ENCODE results near the gene FAT1.

FAT1 gene

DNA sequence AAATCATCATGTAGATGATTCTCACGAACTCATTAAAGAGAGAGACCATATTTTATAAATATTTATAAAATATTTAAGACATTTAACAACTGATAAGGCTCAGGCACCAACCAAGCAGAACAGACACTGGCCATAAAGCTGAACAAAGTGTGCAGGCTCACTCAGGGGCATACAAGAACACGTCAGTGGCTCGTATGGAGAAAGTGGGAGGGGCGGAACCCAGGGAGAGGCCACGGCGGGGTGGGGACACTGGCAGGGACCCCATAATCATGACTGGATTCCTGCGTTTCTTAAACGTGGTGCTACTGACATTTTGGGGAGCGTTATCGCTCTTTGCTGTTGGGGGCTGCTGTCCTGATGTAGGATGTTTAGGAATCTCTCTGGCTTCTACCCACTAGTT is 31.3 kb upstream of the FAT1 start:
- no peak for DNase-seq

GRCh38 chr4:186752325-186752724 is 28.7 kb upstream of the FAT1 start:
- no peak for DNase-seq

DNA sequence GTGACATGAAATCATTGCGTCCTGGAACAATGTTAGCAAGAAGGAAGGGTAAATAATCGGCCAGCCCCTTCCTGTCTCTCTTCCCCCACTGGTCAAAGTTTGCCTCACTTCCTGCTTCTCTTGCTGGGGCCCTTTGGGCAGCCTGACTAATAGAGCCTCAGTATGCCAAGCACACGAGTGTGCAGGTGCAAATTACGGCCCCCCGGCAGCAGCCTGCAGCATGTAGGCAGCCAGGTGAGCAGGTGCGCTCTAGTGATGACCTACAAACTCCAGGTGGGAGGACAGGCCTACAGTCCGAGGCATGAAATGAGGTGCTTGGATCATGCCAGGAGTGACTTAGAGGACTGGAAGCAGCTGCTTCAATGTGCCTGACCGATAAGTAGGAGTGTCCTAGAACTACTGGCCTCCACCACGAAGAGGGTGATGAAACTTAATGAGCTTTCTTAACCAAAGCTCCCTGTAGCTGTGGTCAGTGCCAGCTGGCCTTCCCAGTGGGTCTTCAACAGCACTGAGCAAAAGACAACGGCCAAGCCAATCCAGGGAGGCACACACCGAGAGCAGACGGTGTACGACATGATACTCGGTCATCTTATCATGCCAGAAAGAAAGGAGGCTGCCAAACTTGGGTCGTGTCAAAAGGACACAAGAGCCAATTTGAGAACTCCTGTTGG is 26.1 kb upstream of the FAT1 start:
- DNase-seq, result no peak

- no peak for DNase-seq
These were observed 22.9 kb upstream of the FAT1 start for GRCh38 chr4:186746581-186746980.

- DNase-seq, result no peak
These were observed 19.6 kb upstream of the FAT1 start for GRCh38 chr4:186743261-186743660.

GRCh38 chr4:186740822-186741221 is 17.2 kb upstream of the FAT1 start:
- DNase-seq, result no peak

- no peak for DNase-seq
These were observed 16.3 kb upstream of the FAT1 start for GRCh38 chr4:186739802-186740434.

DNA sequence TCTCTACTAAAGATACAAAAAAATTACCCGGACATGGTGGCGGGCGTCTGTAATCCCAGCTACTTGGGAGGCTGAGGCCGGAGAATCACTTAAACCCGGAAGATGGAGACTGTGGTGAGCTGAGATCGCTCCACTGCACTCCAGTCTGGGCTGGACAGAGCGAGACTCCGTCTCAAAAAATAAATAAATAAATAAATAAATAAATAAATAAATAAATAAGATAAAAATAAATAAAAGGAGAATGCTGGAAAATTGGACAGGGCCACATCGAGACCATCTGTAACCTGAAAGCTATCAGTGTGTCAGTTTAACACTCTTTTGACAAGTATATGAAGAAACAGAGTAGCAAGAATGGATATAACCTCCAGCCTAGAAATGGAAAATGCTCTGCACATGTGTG is 15.7 kb upstream of the FAT1 start:
- no peak for DNase-seq

DNA sequence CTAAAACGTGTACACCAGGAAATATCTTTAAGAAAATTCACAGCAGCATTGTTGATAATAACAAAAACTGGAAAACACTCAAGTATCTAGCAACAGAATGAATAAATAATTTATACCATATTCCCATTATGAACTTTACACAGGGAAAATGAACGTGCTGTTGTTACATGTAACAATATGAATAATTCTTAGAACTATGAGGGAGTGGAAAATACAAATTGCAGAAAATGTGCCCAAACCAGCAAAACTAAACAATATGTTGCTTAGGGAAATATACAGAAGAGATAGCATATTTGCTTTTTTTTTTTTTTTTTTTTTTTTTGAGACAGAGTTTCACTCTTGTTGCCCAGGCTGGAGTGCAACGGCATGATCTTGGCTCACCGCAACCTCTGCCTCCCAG is 14.8 kb upstream of the FAT1 start:
- DNase-seq, result no peak

- no peak for DNase-seq
These were observed 13.8 kb upstream of the FAT1 start for GRCh38 chr4:186737427-186737826.

DNA sequence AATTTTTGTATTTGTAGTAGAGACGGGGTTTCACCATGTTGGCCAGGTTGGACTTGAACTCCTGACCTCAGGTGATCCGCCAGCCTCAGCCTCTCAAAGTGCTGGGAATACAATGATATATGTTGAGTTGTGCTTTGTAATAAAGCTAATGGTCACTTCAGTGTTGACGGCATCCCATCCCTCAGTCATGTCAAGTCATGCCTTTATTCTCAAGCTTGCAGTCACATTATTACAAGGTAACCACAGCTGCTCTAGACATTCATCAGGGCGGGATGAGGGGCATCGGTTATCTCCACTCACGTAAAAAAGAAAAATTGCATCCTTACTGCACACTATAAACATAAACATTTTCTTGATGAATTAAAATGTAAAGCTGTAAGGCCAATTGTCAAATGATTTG is 12.8 kb upstream of the FAT1 start:
- DNase-seq, result no peak

DNA sequence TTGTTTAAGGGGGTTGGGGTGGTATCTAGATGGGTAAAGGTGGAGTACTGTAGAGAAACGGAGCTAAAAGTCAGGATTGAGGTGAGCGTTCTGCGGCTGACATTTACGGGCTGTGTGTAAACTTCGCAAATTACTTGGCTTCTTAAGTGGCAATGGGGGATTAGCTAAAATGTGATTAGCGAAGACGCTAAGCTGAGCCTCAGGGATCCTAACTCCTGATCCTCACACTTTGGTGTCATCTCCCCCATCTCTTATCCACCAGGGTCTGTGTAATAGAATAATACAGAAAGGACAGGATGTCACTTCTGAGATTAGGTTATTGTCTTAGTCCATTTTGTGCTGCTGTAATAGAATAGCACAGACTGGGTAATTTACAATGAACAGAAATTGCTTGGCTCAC is 10.6 kb upstream of the FAT1 start:
- no peak for DNase-seq

GRCh38 chr4:186733778-186734177 is 10.1 kb upstream of the FAT1 start:
- no peak for DNase-seq

GRCh38 chr4:186730621-186731020 is 7.0 kb upstream of the FAT1 start:
- no peak for DNase-seq

DNA sequence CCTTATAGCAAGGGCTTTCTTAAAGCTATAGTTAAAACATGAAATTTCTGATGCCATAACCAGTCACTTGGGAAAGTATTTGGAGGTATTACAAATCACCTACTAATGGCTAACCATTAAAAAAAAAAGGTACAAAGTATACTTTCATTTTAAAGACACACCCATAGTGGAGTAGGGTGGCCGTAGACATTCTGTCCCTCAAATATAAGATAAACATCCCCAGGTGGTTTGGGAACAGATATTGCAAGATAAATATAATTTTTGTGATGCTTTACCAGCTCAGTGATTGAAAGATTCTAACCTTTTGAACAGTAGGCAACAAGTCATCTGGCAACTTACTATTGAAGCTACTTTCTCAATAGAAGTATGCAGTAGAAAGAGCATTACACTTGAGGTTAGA is 6.2 kb upstream of the FAT1 start:
- no peak for DNase-seq

DNA sequence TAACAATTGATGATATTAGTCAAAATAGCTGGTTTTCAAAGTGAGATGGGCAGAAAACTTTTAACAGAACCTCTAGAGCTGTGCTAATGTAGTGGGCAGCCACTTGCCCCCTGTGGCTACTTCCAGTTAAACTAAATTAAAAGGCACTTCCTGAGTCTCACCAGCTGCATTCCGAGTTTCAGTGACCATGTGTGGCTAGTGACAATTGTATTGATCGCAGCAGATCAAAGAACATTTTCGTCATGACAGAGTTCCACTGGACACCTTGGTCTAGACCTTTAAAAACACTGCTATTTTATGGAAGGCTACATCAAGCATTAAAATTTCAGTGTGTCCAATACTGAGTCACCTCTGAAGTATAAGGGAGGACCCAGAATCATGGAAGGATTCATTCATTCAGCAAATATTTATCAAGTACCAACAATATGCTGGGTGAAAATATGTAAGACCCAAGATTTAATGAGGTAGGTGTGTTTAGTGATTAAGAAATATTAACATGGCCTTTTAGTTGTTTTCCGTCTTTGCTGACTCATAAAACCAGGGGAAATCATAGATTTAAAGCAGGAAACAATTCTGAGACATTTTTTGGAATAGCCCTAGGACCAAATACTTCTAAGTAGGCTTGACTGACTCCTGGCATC is 5.1 kb upstream of the FAT1 start:
- no peak for DNase-seq

GRCh38 chr4:186727977-186728519 is 4.4 kb upstream of the FAT1 start:
- DNase-seq, result no peak

DNA sequence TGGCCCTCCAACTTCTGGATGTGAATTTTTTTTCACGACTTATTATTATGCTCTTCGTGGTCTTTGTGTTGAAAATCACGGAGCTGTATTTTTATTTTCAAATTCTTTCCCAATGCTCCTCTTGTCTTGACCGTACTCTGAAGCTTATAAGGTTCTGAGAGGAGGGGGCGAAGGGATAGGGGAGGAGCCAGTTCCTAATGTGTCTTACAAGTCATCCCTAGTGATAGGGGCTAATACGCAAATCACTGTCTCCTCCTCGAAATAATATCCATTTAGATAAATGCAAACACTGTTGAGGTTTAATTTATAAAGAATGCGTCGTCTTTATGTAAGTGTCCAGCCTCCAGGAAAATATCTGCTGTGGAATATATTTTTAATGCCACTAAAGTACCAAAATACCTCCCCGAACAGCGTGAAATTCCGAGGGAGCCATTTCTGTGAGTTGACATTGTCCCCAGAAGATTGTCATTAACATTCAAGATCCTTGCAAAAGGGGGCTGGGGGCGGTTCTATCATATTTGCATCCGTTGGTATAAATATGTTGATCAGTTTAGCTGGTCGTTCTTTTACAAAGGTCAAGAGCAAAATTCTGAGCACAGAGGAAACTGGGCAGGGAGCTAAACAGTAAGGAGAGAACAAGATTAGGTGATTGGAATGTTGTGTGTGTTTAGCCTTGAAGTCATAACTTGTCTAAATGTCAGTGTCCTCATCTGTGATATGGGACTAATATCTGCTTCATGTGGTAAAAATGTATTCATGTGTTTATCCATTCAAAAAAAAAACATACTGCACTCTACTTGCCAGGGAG is 3.7 kb upstream of the FAT1 start:
- no peak for DNase-seq

- DNase-seq, result peak; percentile 31
These were observed 2.9 kb upstream of the FAT1 start for GRCh38 chr4:186726426-186727168.

- DNase-seq, result peak; percentile 28
These were observed 2.1 kb upstream of the FAT1 start for GRCh38 chr4:186725469-186726425.

- no peak for DNase-seq
These were observed 1.3 kb upstream of the FAT1 start for GRCh38 chr4:186724864-186725468.

Measured in T1000 (cell line).